Coronary artery (tissue), 2 donors: ENCODE data around the gene DAZL.

Experiments used
- DNase-seq: peaks from one replicate; pipeline ENCODE4 v3.0.0-alpha.2; 2017; ENCODE audit warnings: low spot score
- H3K27ac ChIP-seq, 2 donors: fragments of 200-600 bp; sonication (generic); one replicate each; pipeline ENCODE4 v1.5.1; 2016 to 2019
- H3K4me3 ChIP-seq: fragments of 200-600 bp; sonication (generic); 2 replicates; pipeline ENCODE4 v1.5.1; 2016; ENCODE audit warnings: mild to moderate bottlenecking, moderate library complexity
- TF ChIP-seq, protein P1 (sequence below): fragments of 200-600 bp; sonication (generic); IDR thresholded peaks from one replicate; pipeline ENCODE4 v1.5.1; 2019; ENCODE audit warnings: antibody characterized with exemption

DAZL gene, protein sequence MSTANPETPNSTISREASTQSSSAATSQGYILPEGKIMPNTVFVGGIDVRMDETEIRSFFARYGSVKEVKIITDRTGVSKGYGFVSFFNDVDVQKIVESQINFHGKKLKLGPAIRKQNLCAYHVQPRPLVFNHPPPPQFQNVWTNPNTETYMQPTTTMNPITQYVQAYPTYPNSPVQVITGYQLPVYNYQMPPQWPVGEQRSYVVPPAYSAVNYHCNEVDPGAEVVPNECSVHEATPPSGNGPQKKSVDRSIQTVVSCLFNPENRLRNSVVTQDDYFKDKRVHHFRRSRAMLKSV

GRCh38 chr3:16604887-16605602 lies at the start of gene DAZL:
Gene DAZL (minus strand): TSS chr3:16605423. CDS start chr3:16605205, 218 bp downstream.
- TF ChIP-seq, protein P1, sequence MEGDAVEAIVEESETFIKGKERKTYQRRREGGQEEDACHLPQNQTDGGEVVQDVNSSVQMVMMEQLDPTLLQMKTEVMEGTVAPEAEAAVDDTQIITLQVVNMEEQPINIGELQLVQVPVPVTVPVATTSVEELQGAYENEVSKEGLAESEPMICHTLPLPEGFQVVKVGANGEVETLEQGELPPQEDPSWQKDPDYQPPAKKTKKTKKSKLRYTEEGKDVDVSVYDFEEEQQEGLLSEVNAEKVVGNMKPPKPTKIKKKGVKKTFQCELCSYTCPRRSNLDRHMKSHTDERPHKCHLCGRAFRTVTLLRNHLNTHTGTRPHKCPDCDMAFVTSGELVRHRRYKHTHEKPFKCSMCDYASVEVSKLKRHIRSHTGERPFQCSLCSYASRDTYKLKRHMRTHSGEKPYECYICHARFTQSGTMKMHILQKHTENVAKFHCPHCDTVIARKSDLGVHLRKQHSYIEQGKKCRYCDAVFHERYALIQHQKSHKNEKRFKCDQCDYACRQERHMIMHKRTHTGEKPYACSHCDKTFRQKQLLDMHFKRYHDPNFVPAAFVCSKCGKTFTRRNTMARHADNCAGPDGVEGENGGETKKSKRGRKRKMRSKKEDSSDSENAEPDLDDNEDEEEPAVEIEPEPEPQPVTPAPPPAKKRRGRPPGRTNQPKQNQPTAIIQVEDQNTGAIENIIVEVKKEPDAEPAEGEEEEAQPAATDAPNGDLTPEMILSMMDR: no peak
- Histone ChIP-seq H3K4me3 (no peak within 1 kb of the TSS), H3K27ac (no peak within 1 kb of the TSS)
- no peak for DNase-seq

DNA sequence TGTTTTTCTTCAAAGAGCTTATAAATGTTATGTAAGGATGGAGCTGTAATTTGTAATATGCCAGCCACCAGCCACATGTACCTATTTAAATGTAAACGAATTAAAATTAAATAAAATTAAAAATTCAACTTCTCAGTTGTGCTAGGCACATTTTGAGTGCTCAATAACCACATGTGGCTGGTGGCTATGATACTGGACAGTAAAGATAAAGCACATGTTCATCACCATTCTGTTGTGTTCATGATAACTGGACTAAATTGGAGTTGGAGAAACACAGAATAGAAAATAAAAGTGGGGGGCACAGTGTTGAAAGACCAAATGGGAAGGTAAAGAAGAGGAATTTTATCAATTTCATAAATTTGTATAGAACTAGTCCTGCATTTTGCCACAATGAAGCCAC lies 49.8 kb upstream of the DAZL start:
- Histone ChIP-seq H3K27ac (no peak overlapping the region), H3K4me3 (no peak overlapping the region)
- TF ChIP-seq, protein P1: no peak
- no peak for DNase-seq

GRCh38 chr3:16653712-16654111 lies 48.5 kb upstream of the DAZL start:
- DNase-seq: no peak
- H3K27ac ChIP-seq: no peak overlapping the region
- TF ChIP-seq, protein P1: no peak
- H3K4me3 ChIP-seq: no peak overlapping the region

GRCh38 chr3:16647668-16648067 lies 42.4 kb upstream of the DAZL start:
- DNase-seq: no peak
- H3K4me3 ChIP-seq: no peak overlapping the region
- H3K27ac ChIP-seq: no peak overlapping the region
- TF ChIP-seq, protein P1: no peak

DNA sequence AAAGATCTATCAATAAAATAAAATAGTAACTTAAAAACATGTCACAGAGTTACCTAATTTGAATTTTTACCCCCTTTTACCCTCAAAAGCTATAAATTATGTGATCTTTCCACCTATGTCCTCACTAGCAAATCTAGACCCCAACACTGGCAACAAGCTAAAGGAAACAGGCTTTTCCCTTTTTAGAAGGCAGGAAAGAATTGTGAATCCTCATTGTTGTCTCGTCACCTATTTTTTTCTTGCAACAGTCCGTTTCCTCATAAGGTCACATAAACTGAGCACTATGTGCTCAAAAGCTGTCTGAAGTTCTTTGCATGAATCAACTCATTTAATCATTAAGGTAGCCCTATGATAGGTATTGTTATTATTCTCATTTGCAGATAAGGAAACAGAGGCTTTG lies 34.6 kb upstream of the DAZL start:
- H3K4me3 ChIP-seq: no peak overlapping the region
- DNase-seq: no peak
- no peak overlapping the region for H3K27ac ChIP-seq
- TF ChIP-seq, protein P1: no peak

DNA sequence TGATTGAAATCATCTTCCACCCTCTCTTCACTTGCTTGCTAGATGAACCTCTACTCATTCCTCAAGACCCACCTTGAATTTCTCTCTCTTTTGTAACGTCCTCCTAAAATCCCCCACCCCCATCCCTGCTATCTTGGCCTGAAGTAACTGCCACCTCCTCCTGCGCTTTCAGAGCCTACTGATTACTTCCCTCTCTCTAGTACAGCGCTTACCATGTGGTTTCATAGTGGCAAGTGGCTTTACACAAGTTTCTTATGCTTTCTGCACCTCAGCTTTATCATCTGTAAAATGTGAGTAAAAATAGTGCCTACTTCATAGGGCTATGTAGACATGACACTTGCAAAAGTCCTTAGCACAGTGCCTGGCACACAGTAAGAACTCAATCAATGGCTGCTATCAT lies 28.7 kb upstream of the DAZL start:
- TF ChIP-seq, protein P1: no peak
- no peak overlapping the region for H3K27ac ChIP-seq
- DNase-seq: no peak

GRCh38 chr3:16632395-16632794 lies 27.2 kb upstream of the DAZL start:
- TF ChIP-seq, protein P1: no peak
- Histone ChIP-seq H3K27ac (no peak overlapping the region), H3K4me3 (no peak overlapping the region)
- no peak for DNase-seq

More for the DNA sequence above, 28.7 kb upstream of the DAZL start:
- H3K4me3 ChIP-seq: no peak overlapping the region
